Suprapubic skin (tissue), 4 donors: ENCODE results near the gene ETV6. TPM values are rescaled to one million over a fixed set of nuclear protein-coding genes. Genes with fewer than 3 reads are reported as not detected.

Experiments
- DNase-seq, 2 donors: peaks; one replicate each; pipeline ENCODE4 v3.0.0-alpha.2; 2019; ENCODE audit warnings: low spot score in 2 of 2
- H3K27ac ChIP-seq: fragments of 200-600 bp; sonication (generic); one replicate; pipeline ENCODE4 v1.5.1; 2019
- H3K27me3 ChIP-seq: fragments of 200-600 bp; sonication (generic); one replicate; pipeline ENCODE4 v1.5.1; 2019
- H3K36me3 ChIP-seq: fragments of 200-600 bp; sonication (generic); one replicate; pipeline ENCODE4 v1.5.1; 2019
- H3K4me1 ChIP-seq: fragments of 200-600 bp; sonication (generic); one replicate; pipeline ENCODE4 v1.5.1; 2019
- H3K4me3 ChIP-seq: fragments of 200-600 bp; sonication (generic); one replicate; pipeline ENCODE4 v1.5.1; 2019; ENCODE audit warnings: mild to moderate bottlenecking
- H3K9me3 ChIP-seq: fragments of 200-600 bp; sonication (generic); one replicate; pipeline ENCODE4 v1.5.1; 2019
- EP300 ChIP-seq: sonication (generic); formaldehyde crosslinking; IDR thresholded peaks from one replicate; pipeline ENCODE4 v1.6.1; 2017; ENCODE audit warnings: antibody characterized with exemption
- POLR2A ChIP-seq, 2 donors: fragments of 450-650 bp; IDR thresholded peaks; one replicate each; pipeline ENCODE4 v1.6.1; 2017; ENCODE audit warnings: antibody characterized with exemption in 2 of 2, mild to moderate bottlenecking in 2 of 2, moderate library complexity in 2 of 2
- POLR2AphosphoS5 ChIP-seq, 3 donors: sonication (generic); formaldehyde crosslinking; IDR thresholded peaks; one replicate each; pipeline ENCODE4 v1.6.1; 2017; ENCODE audit warnings: antibody characterized with exemption in 3 of 3
- WGBS: methylation state at CpG from one replicate; pipeline ENCODE4 v1.1.5; 2018; 5-methylcytosine and 5-hydroxymethylcytosine counted together
- total RNA-seq, 4 donors: library from RNA; depleted of rRNA; stranded (reverse); fragments of >200 nt; gene quantifications; one replicate each; pipeline ENCODE4 v1.1.0, GENCODE V29; 2016
- TF ChIP-seq, protein P1 (sequence below), 2 donors: fragments of 200-600 bp in 1 of 2; fragments of 450-650 bp in 1 of 2; sonication (generic) in 1 of 2; IDR thresholded peaks; one replicate each; pipeline ENCODE4 v1.5.1; 2016 to 2019; ENCODE audit warnings: antibody characterized with exemption in 2 of 2, mild to moderate bottlenecking in 1 of 2, moderate library complexity in 1 of 2

The ETV6 gene
- total RNA-seq, 4 donors from 2014 or later: 16.9 to 41.4 (median 25.1) TPM

DNA sequence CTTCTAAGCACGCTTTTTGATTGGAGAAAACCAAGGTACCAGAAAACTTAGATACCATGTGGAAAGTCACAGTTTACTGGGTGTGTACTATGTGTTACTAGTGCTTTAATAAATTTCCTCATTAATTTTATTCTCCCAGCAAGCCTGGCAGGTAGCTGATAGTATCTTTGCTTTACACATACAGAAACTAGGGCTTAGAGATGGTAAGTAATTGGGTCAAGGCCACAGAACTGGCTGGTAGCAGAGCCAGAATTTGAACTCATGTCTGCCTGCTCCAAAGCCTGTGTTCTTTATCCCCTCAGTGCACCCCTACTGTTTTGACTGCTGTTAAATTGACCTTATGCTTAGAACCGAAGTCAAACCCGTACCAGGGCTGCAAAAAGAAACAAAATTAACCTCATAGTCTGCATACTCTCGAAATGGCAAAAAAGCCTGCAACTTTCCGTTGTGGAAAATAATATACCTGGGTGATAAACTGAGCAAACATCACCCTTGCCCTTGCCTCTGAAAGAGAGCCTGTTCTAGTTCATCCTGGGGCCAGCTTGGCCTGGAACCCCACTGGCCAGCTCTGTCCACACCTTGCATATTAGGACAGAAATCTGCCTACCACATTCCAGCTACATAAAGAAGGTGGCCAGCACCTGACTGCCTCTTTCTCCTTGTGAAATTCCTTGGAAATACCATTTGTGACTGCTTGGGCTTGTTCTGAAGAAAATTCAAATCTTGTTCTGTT is 118.9 kb downstream of the ETV6 start:
- DNase-seq: no peak
- Histone ChIP-seq H3K4me1 (peaks cover 32% of the 10 kb centered on the region), H3K27ac (no peak overlapping the region), H3K36me3 (no peaks in the 10 kb centered on the region), H3K4me3 (no peak overlapping the region), H3K9me3 (no peaks in the 10 kb centered on the region), H3K27me3 (no peaks in the 10 kb centered on the region)
- WGBS: 92% methylated on average over 5 of the region's 5 CpGs
- TF ChIP-seq EP300 (no peak), POLR2A (IDR thresholded peaks at IDR 0.05) (no peak), POLR2AphosphoS5 (IDR thresholded peaks at IDR 0.05) (no peak)
- TF ChIP-seq, protein P1, sequence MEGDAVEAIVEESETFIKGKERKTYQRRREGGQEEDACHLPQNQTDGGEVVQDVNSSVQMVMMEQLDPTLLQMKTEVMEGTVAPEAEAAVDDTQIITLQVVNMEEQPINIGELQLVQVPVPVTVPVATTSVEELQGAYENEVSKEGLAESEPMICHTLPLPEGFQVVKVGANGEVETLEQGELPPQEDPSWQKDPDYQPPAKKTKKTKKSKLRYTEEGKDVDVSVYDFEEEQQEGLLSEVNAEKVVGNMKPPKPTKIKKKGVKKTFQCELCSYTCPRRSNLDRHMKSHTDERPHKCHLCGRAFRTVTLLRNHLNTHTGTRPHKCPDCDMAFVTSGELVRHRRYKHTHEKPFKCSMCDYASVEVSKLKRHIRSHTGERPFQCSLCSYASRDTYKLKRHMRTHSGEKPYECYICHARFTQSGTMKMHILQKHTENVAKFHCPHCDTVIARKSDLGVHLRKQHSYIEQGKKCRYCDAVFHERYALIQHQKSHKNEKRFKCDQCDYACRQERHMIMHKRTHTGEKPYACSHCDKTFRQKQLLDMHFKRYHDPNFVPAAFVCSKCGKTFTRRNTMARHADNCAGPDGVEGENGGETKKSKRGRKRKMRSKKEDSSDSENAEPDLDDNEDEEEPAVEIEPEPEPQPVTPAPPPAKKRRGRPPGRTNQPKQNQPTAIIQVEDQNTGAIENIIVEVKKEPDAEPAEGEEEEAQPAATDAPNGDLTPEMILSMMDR (IDR thresholded peaks at IDR 0.05): no peak

DNA sequence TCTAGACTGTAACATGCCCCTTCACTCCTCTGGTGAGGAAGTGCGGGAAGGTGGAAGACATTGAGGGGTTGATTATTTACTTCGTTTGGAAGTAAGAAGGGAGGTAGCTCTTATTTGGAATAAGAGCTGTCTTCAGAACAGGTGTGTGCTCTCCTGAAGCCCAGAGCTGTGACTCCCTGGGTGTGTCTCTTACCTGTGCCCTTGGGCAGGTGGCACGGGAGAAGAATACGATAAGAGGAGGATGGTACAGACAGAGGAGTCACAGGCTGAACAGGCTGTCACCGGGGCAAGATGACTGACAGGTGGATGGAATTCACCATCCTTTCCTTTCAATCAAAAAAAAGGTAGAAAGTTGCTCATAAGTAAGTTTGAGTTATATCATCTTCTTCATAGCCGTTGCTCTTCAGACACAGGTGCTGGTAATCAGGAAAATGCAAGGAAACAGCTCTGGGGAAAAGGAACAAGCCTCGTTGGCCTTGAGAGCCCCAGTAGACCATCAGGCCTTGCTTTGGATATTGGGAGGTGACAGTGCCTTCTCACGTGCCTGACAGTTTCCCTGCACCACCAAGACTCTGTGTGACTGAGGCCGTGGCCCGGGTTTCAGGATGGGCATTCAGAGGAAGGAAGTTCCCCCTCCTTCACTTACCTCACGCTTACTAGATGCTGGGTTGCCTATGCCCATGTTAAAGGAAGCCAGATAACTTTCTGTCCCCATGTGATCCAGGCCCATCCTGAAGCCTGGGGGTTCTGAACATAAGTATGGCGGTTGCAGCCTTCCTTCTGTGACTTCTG is 120.4 kb downstream of the ETV6 start:
- no peak for DNase-seq
- H3K27me3 ChIP-seq: no peaks in the 10 kb centered on the region
- 70% methylated on average over 12 of the region's 12 CpGs for WGBS
- TF ChIP-seq POLR2A (IDR thresholded peaks at IDR 0.05): no peak
- TF ChIP-seq, protein P1 (IDR thresholded peaks at IDR 0.05): no peak
- no peak for TF ChIP-seq POLR2AphosphoS5 (IDR thresholded peaks at IDR 0.05)
- TF ChIP-seq EP300: no peak
- no peak overlapping the region for H3K27ac ChIP-seq
- no peaks in the 10 kb centered on the region for H3K36me3 ChIP-seq
- H3K4me1 ChIP-seq: peaks cover 30% of the 10 kb centered on the region
- H3K9me3 ChIP-seq: no peaks in the 10 kb centered on the region
- no peak overlapping the region for H3K4me3 ChIP-seq

DNA sequence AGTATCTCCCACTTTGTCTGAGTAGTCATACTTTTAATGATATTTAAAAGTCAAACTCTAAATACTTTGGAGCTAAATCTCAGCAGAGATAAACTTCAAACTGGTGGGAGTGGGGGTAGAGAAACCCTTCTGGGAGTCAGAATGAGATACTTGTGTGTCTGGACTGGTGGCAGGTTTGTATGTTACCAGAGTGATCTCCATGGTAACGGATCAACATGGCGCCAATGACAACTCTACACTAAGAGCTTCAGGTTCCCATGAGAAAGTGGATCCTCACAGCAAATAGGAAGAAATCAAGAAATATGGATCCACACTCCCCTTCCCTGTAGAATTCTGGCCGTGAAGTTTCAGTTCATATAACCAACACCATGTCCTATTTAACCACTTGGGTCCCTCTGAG is 121.9 kb downstream of the ETV6 start:
- H3K27ac ChIP-seq: no peak overlapping the region
- TF ChIP-seq POLR2A (IDR thresholded peaks at IDR 0.05) (no peak), POLR2AphosphoS5 (IDR thresholded peaks at IDR 0.05) (no peak), EP300 (no peak)
- TF ChIP-seq, protein P1 (IDR thresholded peaks at IDR 0.05): no peak
- no peaks in the 10 kb centered on the region for H3K27me3 ChIP-seq
- no peak for DNase-seq
- 81% methylated on average over 3 of the region's 3 CpGs for WGBS
- peaks cover 18% of the 10 kb centered on the region for H3K4me1 ChIP-seq
- H3K36me3 ChIP-seq: no peaks in the 10 kb centered on the region
- no peaks in the 10 kb centered on the region for H3K9me3 ChIP-seq
- H3K4me3 ChIP-seq: no peak overlapping the region

DNA sequence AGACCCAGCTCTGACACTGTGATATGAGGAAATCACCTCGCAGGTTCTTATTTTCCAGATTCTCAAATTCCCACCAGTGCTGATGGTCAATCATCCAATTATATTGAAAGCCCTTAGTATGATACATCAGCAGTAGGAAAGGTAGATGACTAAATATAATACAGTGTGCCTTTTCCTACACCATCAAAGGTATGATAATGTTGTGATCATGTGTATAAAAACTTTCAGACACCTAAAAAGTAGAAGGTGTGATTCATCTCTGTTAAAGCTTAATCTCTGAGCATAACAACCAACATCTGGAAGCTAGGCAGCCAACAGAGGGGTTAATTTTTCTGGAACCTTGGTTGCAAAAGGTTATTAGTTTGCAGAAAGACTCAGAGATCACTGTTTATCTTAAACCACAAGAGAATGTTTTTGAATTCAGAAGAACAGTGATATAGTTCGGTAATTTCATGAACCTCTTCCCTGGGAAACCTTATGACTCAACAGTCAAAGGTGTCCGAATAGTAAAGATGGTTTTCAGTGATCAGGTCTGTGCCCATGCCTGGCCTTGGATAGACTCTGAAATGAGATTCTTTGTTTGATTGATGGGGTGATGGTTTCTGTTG is 122.5 kb downstream of the ETV6 start:
- H3K4me1 ChIP-seq: peaks cover 11% of the 10 kb centered on the region
- H3K27ac ChIP-seq: no peak overlapping the region
- H3K27me3 ChIP-seq: no peaks in the 10 kb centered on the region
- no peak for TF ChIP-seq POLR2AphosphoS5 (IDR thresholded peaks at IDR 0.05)
- TF ChIP-seq, protein P1 (IDR thresholded peaks at IDR 0.05): no peak
- TF ChIP-seq EP300: no peak
- TF ChIP-seq POLR2A (IDR thresholded peaks at IDR 0.05): no peak
- H3K4me3 ChIP-seq: no peak overlapping the region
- no peaks in the 10 kb centered on the region for H3K9me3 ChIP-seq
- 90% methylated on average over 3 of the region's 3 CpGs for WGBS
- H3K36me3 ChIP-seq: no peaks in the 10 kb centered on the region
- DNase-seq: no peak
